IPS DF 6.9 (cell line): Measurements from ENCODE around the gene CDC5L.

Experiments
- DNase-seq: peaks from one replicate; pipeline ENCODE4 v3.0.0-alpha.2; 2013; ENCODE audit warnings: low read depth, low spot score
- H3K27ac ChIP-seq: one replicate; pipeline ENCODE4 v1.5.1; 2013; ENCODE audit warnings: low read length, control low read depth
- H3K27me3 ChIP-seq: 2 replicates; pipeline ENCODE4 v1.6.1; 2013; ENCODE audit warnings: mild to moderate bottlenecking, low read length; ENCODE audit not compliant: control insufficient read depth, insufficient read depth
- H3K36me3 ChIP-seq: 2 replicates; pipeline ENCODE4 v1.6.1; 2013; ENCODE audit warnings: low read length; ENCODE audit not compliant: control insufficient read depth, insufficient read depth
- H3K4me1 ChIP-seq: 2 replicates; pipeline ENCODE4 v1.6.1; 2013; ENCODE audit warnings: low read length; ENCODE audit not compliant: control insufficient read depth, insufficient read depth
- H3K4me3 ChIP-seq: 2 replicates; pipeline ENCODE4 v1.5.1; 2013; ENCODE audit warnings: mild to moderate bottlenecking, low read length
- H3K9me3 ChIP-seq: 2 replicates; pipeline ENCODE4 v1.6.1; 2013; ENCODE audit warnings: low read length, inconsistent platforms; ENCODE audit not compliant: control insufficient read depth, insufficient read depth
- WGBS: extraction: QIAGEN DNeasy Blood & Tissue Kit; methylation state at CpG from one replicate; pipeline ENCODE4 v1.1.7; 2013; ENCODE audit warnings: mixed read lengths, missing lambda C conversion rate; ENCODE audit not compliant: insufficient read length, insufficient coverage; 5-methylcytosine and 5-hydroxymethylcytosine counted together

Gene CDC5L

DNA sequence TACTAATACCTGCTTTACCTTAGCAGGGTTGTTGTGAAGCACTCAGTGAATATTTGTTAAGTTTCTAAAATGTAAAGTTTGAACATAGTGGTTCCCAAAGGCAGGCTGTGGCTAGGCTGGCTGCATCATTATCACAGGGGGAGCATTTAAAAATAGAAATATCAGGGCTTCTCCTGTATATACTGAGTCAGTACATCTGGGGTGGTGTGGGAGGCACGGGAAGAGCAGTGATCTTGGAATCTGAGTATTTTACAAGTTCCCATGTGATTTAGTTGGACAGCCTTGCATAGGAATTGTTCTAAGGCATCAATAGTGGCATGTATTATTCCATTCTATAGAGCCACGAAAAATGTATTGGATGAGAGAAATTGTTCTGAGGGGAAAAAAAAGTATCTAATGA lies 8.0 kb downstream of the CDC5L start:
- WGBS: no CpG with 5 or more reads among the region's 2 CpGs
- peaks cover 12% of the 10 kb centered on the region; the same call in 1 of the 2 replicates for H3K36me3 ChIP-seq
- H3K4me1 ChIP-seq: no peaks in the 10 kb centered on the region
- H3K27ac ChIP-seq: no peak overlapping the region
- no peaks in the 10 kb centered on the region for H3K27me3 ChIP-seq
- H3K4me3 ChIP-seq: no peak overlapping the region
- no peaks in the 10 kb centered on the region for H3K9me3 ChIP-seq
- no peak for DNase-seq

- Histone ChIP-seq H3K4me3 (no peak overlapping the region), H3K27me3 (no peaks in the 10 kb centered on the region), H3K9me3 (no peaks in the 10 kb centered on the region), H3K27ac (no peak overlapping the region), H3K4me1 (no peaks in the 10 kb centered on the region), H3K36me3 (peaks cover 12% of the 10 kb centered on the region; the same call in 1 of the 2 replicates)
- DNase-seq: no peak
- WGBS: no CpG with 5 or more reads among the region's 3 CpGs
These were observed 9.5 kb downstream of the CDC5L start for GRCh38 chr6:44396968-44397367.

DNA sequence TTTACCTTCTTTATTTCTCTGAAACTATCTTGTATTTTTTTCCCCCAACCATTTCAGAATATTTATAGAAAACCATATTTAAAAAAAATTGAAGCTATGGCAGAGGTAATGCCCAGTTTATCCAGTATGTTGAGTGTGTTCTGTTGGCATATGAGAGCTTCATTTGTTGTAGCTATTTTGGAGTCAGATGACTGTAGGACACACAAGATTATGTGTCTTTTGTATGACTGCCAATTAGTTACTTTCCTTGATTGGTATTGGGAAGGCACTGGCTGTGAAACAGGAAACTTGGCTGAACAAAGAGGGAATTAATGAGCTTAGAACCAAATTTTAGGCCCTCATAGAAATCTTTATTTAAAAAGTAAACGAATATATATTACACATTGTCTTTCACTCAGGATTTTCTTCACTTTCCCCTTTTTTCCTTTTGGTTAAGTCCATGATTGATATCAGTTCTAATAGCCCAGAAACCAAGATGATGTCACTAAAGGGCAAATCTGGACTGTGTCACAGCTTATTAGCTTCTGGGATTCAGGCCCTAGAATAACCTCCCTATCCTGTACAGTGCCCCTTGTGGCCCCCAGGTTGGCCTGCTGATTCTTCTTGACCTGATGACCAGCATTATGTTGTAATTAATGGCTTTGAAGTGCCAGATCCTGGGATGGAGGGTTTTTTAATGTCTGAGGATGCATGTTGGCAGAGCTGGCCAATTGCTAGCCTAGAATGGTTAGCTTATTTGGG lies 10.1 kb downstream of the CDC5L start:
- H3K27me3 ChIP-seq: no peaks in the 10 kb centered on the region
- no peaks in the 10 kb centered on the region for H3K9me3 ChIP-seq
- no peak overlapping the region for H3K27ac ChIP-seq
- H3K4me3 ChIP-seq: no peak overlapping the region
- WGBS: no CpG with 5 or more reads among the region's 1 CpG
- peaks cover 12% of the 10 kb centered on the region; the same call in 1 of the 2 replicates for H3K36me3 ChIP-seq
- DNase-seq: no peak
- no peaks in the 10 kb centered on the region for H3K4me1 ChIP-seq

- no peak for DNase-seq
- Histone ChIP-seq H3K9me3 (no peaks in the 10 kb centered on the region), H3K4me3 (no peak overlapping the region), H3K27ac (no peak overlapping the region), H3K4me1 (no peaks in the 10 kb centered on the region), H3K36me3 (peaks cover 12% of the 10 kb centered on the region; the same call in 1 of the 2 replicates), H3K27me3 (no peaks in the 10 kb centered on the region)
- no CpG with 5 or more reads among the region's 2 CpGs for WGBS
These were observed 12.5 kb downstream of the CDC5L start for GRCh38 chr6:44399991-44400390.

DNA sequence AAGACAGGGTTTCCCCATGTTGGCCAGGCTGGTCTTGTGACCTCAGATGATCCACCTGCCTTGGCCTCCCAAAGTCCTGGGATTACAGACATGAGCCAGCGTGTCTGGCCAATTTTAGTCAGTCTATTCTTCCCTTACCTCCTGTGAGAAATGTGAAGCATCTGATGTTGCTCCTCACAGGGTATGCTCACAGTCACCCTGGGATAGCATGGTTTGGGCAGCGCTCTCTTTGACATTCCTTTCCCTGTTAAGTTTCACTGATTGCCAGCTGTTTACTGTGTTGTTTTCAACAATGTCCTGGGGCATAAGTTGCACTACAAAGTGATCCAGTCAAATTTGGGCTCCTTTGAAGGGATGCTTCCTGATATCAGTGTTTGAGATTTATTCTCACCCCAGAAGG lies 13.1 kb downstream of the CDC5L start:
- DNase-seq: no peak
- no peak overlapping the region for H3K27ac ChIP-seq
- no CpG with 5 or more reads among the region's 2 CpGs for WGBS
- H3K27me3 ChIP-seq: no peaks in the 10 kb centered on the region
- H3K36me3 ChIP-seq: peaks cover 12% of the 10 kb centered on the region; the same call in 1 of the 2 replicates
- H3K9me3 ChIP-seq: no peaks in the 10 kb centered on the region
- no peaks in the 10 kb centered on the region for H3K4me1 ChIP-seq
- no peak overlapping the region for H3K4me3 ChIP-seq

GRCh38 chr6:44401138-44401537 lies 13.6 kb downstream of the CDC5L start:
- peaks cover 12% of the 10 kb centered on the region; the same call in 1 of the 2 replicates for H3K36me3 ChIP-seq
- whole genome bisulfite sequencing: no CpG with 5 or more reads among the region's 5 CpGs

DNA sequence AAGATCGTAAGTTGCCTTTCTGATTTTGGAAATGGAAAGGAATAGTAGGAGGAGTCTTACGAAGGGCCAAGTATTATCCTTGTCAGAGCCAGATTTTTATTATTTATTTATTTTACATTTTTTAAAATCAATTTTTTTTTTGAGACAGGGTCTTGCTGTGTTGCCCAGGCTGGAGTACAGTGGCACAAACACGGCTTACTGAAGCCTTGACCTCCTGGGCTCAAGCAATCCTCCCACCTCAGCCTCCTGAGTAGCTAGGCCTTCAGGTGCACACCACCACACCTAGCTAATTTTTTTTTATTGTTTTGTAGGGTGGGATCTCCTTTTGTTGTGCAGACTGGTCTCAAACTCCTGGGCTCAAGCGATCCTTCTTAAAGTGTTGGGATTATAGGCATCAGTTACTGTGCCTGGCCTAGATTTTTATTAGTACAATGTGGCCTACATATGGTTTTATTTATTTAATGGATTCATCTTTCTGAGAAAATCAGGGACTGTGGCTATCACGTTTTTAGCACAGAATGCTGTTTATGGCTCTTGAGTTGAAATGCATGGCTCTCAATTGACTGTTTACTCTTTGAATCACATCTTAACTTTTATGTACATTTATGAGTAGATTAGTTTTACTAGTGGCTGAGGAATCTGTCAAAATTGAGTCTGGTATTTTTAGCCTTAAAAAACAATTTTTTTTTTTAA lies 16.7 kb downstream of the CDC5L start:
- Histone ChIP-seq H3K9me3 (no peaks in the 10 kb centered on the region), H3K36me3 (peaks cover 17% of the 10 kb centered on the region), H3K27ac (no peak overlapping the region), H3K27me3 (no peaks in the 10 kb centered on the region), H3K4me1 (no peaks in the 10 kb centered on the region), H3K4me3 (no peak overlapping the region)
- no peak for DNase-seq
- no CpG with 5 or more reads among the region's 5 CpGs for WGBS

More at GRCh38 chr6:44401138-44401537, 13.6 kb downstream of the CDC5L start:
- Histone ChIP-seq H3K27me3 (no peaks in the 10 kb centered on the region), H3K9me3 (no peaks in the 10 kb centered on the region), H3K4me3 (no peak overlapping the region), H3K4me1 (no peaks in the 10 kb centered on the region), H3K27ac (no peak overlapping the region)
- DNase-seq: no peak

DNA sequence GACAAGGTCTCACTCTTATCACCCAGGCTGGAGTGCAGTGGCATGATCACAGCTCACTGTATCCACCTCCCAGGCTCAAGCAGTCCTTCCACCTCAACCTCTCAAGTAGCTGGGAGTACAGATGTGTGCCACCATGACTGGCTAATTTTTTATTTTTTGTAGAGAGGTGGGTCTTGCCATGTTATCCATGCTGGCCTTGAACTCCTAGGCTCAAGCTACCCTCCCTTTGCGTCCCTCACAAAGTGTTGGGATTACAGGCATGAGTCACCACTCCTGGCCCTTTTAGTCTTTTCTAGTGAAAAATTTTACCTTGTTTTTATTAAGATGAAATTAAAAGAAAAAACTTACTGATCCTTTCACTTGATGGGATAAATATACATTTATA lies 17.2 kb downstream of the CDC5L start:
- Histone ChIP-seq H3K27me3 (no peaks in the 10 kb centered on the region), H3K36me3 (peaks cover 17% of the 10 kb centered on the region), H3K4me1 (no peaks in the 10 kb centered on the region), H3K4me3 (no peak overlapping the region), H3K27ac (no peak overlapping the region), H3K9me3 (no peaks in the 10 kb centered on the region)
- WGBS: no CpG with 5 or more reads among the region's 1 CpG
- DNase-seq: no peak

DNA sequence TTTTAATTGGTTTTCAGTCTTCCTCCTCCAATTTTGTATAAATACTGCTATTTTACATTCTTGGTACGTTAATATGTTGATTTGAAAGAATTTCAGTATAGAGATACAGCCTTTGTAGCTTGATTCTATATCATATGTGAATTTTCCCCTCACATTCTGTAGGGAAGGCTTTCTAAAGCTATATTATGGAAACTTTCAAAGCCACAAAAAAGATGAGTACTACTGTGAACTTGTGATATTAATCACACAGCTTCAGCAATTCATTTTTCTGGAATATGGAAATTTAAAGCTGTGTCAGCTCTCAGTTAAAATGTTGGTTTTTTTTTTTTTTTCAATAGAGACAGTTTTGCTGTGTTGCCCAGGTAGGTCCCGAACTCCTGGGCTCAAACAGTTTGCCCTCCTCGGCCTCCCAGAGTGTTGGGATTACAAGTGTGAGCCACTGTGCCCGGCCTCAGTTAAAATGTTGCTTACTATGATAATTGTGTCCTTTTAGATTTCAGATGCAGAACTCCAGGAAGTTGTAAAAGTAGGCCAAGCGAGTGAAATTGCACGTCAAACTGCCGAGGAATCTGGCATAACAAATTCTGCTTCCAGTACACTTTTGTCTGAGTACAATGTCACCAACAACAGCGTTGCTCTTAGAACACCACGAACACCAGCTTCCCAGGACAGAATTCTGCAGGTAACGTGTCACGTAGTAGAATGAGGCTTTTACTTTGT lies 20.6 kb downstream of the CDC5L start:
- DNase-seq: no peak
- WGBS: no CpG with 5 or more reads among the region's 11 CpGs
- H3K4me3 ChIP-seq: no peak overlapping the region
- no peaks in the 10 kb centered on the region for H3K9me3 ChIP-seq
- H3K36me3 ChIP-seq: peaks cover 17% of the 10 kb centered on the region
- H3K27me3 ChIP-seq: no peaks in the 10 kb centered on the region
- no peak overlapping the region for H3K27ac ChIP-seq
- no peaks in the 10 kb centered on the region for H3K4me1 ChIP-seq

DNA sequence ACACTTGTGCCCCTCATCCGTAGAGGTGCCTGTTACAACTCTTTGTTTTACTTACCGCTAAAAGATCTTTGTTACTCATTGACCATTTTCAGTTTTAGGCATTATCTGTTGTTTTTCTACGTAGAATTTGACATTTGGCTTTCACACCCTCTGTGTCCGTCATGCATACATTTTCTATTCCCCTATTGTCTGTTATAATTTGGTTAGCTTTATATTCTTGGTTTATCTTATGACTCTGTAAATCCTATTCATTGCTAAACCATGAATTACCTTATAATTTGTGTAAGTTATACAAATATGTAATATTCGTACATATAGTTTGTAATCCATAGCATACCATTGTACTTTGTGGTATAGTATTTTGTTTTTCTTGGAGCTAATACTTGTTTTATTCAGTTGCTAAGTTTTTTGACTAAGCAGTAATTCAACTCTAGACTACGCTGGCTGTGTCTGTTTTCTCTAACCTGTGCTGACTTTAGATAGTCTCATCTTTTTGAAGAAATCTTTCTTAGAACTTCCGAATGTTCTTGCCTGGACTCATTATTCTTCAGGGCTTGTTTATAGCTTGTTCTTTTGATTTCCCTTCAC lies 21.8 kb downstream of the CDC5L start:
- no peaks in the 10 kb centered on the region for H3K27me3 ChIP-seq
- no peaks in the 10 kb centered on the region for H3K4me1 ChIP-seq
- H3K9me3 ChIP-seq: no peaks in the 10 kb centered on the region
- no peak overlapping the region for H3K4me3 ChIP-seq
- H3K36me3 ChIP-seq: peaks cover 13% of the 10 kb centered on the region
- WGBS: no CpG with 5 or more reads among the region's 7 CpGs
- no peak overlapping the region for H3K27ac ChIP-seq
- DNase-seq: no peak
